PC-9 (cell line): ENCODE measurements around the gene SEC31A.

Source experiments
- EZH2 ChIP-seq: fragments of 200-600 bp; sonication (generic); IDR thresholded peaks from 2 replicates; pipeline ENCODE4 v1.8.0; 2017; ENCODE audit warnings: antibody characterized with exemption, low read depth
- TF ChIP-seq, protein P1 (sequence below): fragments of 200-600 bp; sonication (generic); conservative IDR thresholded peaks from 2 replicates; pipeline ENCODE4 v1.6.1; 2017; ENCODE audit warnings: mixed run types, antibody characterized with exemption, mild to moderate bottlenecking, moderate library complexity

DNA sequence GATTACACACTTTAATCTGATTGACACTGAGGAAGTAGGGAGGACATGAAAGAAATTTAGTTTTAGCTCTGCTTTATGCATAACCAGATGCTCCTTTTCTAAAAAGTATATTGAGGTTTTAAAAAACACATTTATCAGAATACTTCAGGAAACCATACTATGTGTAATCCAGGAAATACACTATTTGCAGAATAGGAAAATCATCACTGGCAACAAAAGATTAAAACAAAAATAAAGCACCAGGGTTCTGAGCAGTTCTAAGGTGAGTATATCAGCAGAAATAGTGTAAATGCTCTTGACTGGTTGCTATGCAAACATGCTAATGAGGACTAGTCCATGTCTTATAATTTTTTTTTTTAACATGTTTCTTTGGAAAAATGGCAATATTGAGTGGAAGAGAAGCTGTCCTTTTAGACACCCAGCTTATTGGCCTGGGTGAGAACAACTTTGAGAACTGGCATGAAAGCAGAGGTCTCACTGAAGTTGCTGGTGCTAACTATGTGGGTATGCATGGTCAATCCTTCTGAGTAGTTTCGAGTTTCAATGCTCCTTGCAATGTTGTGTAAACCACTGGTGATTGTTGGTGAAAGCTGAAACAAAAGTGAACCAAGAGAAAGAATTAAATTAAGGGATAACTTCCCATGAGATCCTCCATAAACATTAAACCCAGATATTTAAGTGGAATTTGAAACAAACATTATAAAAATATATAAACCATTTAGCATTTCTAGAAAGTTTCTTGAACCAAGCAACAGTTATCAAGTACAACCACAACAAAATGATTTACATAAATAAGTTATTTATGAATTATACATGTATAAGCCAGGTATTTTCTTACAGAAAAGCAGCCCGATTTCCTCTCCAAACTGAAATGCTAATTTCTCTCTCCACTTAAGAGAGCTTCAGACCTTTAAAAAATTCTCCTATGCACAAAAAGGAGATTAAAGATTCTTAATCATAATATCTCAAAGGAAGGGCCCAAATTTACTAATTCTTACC is 72.0 kb downstream of the SEC31A start:
- TF ChIP-seq, protein P1, sequence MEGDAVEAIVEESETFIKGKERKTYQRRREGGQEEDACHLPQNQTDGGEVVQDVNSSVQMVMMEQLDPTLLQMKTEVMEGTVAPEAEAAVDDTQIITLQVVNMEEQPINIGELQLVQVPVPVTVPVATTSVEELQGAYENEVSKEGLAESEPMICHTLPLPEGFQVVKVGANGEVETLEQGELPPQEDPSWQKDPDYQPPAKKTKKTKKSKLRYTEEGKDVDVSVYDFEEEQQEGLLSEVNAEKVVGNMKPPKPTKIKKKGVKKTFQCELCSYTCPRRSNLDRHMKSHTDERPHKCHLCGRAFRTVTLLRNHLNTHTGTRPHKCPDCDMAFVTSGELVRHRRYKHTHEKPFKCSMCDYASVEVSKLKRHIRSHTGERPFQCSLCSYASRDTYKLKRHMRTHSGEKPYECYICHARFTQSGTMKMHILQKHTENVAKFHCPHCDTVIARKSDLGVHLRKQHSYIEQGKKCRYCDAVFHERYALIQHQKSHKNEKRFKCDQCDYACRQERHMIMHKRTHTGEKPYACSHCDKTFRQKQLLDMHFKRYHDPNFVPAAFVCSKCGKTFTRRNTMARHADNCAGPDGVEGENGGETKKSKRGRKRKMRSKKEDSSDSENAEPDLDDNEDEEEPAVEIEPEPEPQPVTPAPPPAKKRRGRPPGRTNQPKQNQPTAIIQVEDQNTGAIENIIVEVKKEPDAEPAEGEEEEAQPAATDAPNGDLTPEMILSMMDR = no peak
- TF ChIP-seq EZH2 = no peak
